SU-DHL-6 (cell line): ENCODE results near the gene NDUFB10.
"Not testable (repeated sequence)": the region's sequence is repeated elsewhere in the genome, so short reads cannot be mapped to it uniquely, and the experiment has no call there.

Experiments
- H2AFZ ChIP-seq: fragments of 200-600 bp; sonication (generic); 2 replicates; pipeline ENCODE4 v1.6.1; 2014; ENCODE audit warnings: low read depth, mild to moderate bottlenecking, moderate library complexity, mixed read lengths, antibody characterized with exemption, low read length; ENCODE audit not compliant: severe bottlenecking
- H3F3A ChIP-seq: fragments of 200-600 bp; shearing (Covaris generic); 2 replicates; pipeline ENCODE4 v1.6.0; 2016; ENCODE audit warnings: antibody characterized with exemption, mild to moderate bottlenecking; ENCODE audit not compliant: insufficient read depth
- H3K27ac ChIP-seq: fragments of 200-600 bp; sonication (generic); 2 replicates; pipeline ENCODE4 v1.5.1; 2016; ENCODE audit warnings: low read depth, mild to moderate bottlenecking, low read length, moderate library complexity, mixed read lengths
- H3K27me3 ChIP-seq: fragments of 200-600 bp; sonication (generic), shearing (Covaris generic); 2 replicates; pipeline ENCODE4 v1.6.0; 2014; ENCODE audit warnings: mild to moderate bottlenecking, low read length
- H3K36me3 ChIP-seq: fragments of 200-600 bp; sonication (generic); 2 replicates; pipeline ENCODE4 v1.6.1; 2014; ENCODE audit warnings: mild to moderate bottlenecking, low read length, mixed read lengths
- H3K4me2 ChIP-seq: fragments of 300-600, 200-600 bp; shearing (Covaris generic), sonication (generic); 2 replicates; pipeline ENCODE4 v1.6.0; 2014; ENCODE audit warnings: low read length, low read depth, mild to moderate bottlenecking; ENCODE audit not compliant: poor library complexity, severe bottlenecking
- H3K4me3 ChIP-seq: fragments of 200-600 bp; sonication (generic); 2 replicates; pipeline ENCODE4 v1.5.1; 2014; ENCODE audit warnings: antibody characterized with exemption, low read length, mild to moderate bottlenecking, mixed read lengths; ENCODE audit not compliant: insufficient read depth, poor library complexity, severe bottlenecking
- H3K79me2 ChIP-seq: fragments of 200-600 bp; sonication (generic); 2 replicates; pipeline ENCODE4 v1.6.1; 2014; ENCODE audit warnings: mild to moderate bottlenecking, low read length, moderate library complexity; ENCODE audit not compliant: insufficient read depth
- H3K9ac ChIP-seq: fragments of 200-600 bp; sonication (generic); 2 replicates; pipeline ENCODE4 v1.7.0; 2014; ENCODE audit warnings: mild to moderate bottlenecking, low read length
- H3K9me2 ChIP-seq: fragments of 200-600 bp; sonication (generic); replicated peaks from 2 replicates; pipeline ENCODE4 v1.6.1; 2014; ENCODE audit warnings: low read length; ENCODE audit not compliant: insufficient read depth
- H3K9me3 ChIP-seq: fragments of 200-600 bp; sonication (generic); 2 replicates; pipeline ENCODE4 v1.6.1; 2014; ENCODE audit warnings: low read length, mixed read lengths; ENCODE audit not compliant: insufficient read depth
- H4K20me1 ChIP-seq: fragments of 200-600 bp; sonication (generic); 2 replicates; pipeline ENCODE4 v1.6.1; 2014; ENCODE audit warnings: low read depth, mild to moderate bottlenecking, antibody characterized with exemption, low read length, moderate library complexity, mixed read lengths
- EZH2phosphoT487 ChIP-seq: fragments of 200-600 bp; sonication (generic), shearing (Covaris generic); conservative IDR thresholded peaks from 2 replicates; pipeline ENCODE4 v1.6.1; 2018; ENCODE audit warnings: mild to moderate bottlenecking, antibody characterized with exemption, low read length, moderate library complexity, mixed read lengths
- TF ChIP-seq, protein P1 (sequence below): fragments of 200-600 bp; sonication (generic); IDR thresholded peaks from one replicate; pipeline ENCODE4 v1.5.1; 2017; ENCODE audit warnings: antibody characterized with exemption, mild to moderate bottlenecking, low read length, moderate library complexity; ENCODE audit not compliant: insufficient read depth, poor library complexity, severe bottlenecking

NDUFB10 gene

GRCh38 chr16:1938316-1938715, 21.0 kb upstream of the NDUFB10 start:
- TF ChIP-seq, protein P1, sequence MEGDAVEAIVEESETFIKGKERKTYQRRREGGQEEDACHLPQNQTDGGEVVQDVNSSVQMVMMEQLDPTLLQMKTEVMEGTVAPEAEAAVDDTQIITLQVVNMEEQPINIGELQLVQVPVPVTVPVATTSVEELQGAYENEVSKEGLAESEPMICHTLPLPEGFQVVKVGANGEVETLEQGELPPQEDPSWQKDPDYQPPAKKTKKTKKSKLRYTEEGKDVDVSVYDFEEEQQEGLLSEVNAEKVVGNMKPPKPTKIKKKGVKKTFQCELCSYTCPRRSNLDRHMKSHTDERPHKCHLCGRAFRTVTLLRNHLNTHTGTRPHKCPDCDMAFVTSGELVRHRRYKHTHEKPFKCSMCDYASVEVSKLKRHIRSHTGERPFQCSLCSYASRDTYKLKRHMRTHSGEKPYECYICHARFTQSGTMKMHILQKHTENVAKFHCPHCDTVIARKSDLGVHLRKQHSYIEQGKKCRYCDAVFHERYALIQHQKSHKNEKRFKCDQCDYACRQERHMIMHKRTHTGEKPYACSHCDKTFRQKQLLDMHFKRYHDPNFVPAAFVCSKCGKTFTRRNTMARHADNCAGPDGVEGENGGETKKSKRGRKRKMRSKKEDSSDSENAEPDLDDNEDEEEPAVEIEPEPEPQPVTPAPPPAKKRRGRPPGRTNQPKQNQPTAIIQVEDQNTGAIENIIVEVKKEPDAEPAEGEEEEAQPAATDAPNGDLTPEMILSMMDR, result no peak
- no peak for TF ChIP-seq EZH2phosphoT487
- no peak overlapping the region for H3K4me3 ChIP-seq
- H3K27ac ChIP-seq, result no peak overlapping the region
- no peaks in the 10 kb centered on the region for H3K27me3 ChIP-seq
- no peaks in the 10 kb centered on the region for H3K9me3 ChIP-seq
- no peaks in the 10 kb centered on the region for H3F3A ChIP-seq
- H3K9ac ChIP-seq, result no peak overlapping the region
- no peak overlapping the region for H3K4me2 ChIP-seq
- no peaks in the 10 kb centered on the region for H4K20me1 ChIP-seq
- no peaks in the 10 kb centered on the region for H3K9me2 ChIP-seq
- H2AFZ ChIP-seq, result no peak overlapping the region
- no peaks in the 10 kb centered on the region for H3K79me2 ChIP-seq
- no peaks in the 10 kb centered on the region for H3K36me3 ChIP-seq

GRCh38 chr16:1938910-1939309, 20.4 kb upstream of the NDUFB10 start:
- H3K4me2 ChIP-seq, result no peak overlapping the region

DNA sequence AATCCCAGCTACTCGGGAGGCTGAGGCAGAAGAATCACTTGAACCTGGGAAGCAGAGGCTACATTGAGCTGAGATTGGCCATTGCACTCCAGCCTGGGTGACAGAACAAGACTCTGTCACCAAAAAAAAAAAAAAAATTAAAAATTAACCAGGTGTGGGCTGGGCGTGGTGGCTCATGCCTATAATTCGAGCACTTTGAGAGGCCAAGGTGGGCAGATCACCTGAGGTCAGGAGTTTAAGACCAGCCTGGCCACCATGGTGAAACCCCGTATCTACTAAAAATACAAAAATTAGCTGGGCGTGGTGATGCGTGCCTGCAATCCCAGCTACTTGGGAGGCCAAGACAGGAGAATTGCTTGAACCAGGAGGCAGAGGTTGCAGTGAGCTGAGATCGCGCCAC, 19.5 kb upstream of the NDUFB10 start:
- not testable (repeated sequence) for H3K4me2 ChIP-seq, H4K20me1 ChIP-seq, H3K27ac ChIP-seq

More at GRCh38 chr16:1938910-1939309, 20.4 kb upstream of the NDUFB10 start:
- no peaks in the 10 kb centered on the region for H4K20me1 ChIP-seq
- no peak overlapping the region for H2AFZ ChIP-seq
- no peak for TF ChIP-seq EZH2phosphoT487
- TF ChIP-seq, protein P1, result no peak
- H3F3A ChIP-seq, result no peaks in the 10 kb centered on the region
- no peaks in the 10 kb centered on the region for H3K9me2 ChIP-seq
- no peak overlapping the region for H3K9ac ChIP-seq
- no peak overlapping the region for H3K27ac ChIP-seq
- no peaks in the 10 kb centered on the region for H3K79me2 ChIP-seq
- no peaks in the 10 kb centered on the region for H3K9me3 ChIP-seq
- H3K36me3 ChIP-seq, result no peaks in the 10 kb centered on the region
- no peaks in the 10 kb centered on the region for H3K27me3 ChIP-seq
- H3K4me3 ChIP-seq, result no peak overlapping the region

GRCh38 chr16:1940273-1941161, 18.8 kb upstream of the NDUFB10 start:
- Histone ChIP-seq H3K4me3 (no peak overlapping the region), H3K9ac (no peak overlapping the region)

More for the DNA sequence above, 19.5 kb upstream of the NDUFB10 start:
- H3K27me3 ChIP-seq, H3K4me3 ChIP-seq, H3K9me3 ChIP-seq, H3K9me2 ChIP-seq, H3K36me3 ChIP-seq, H3K79me2 ChIP-seq, H2AFZ ChIP-seq, H3F3A ChIP-seq, H3K9ac ChIP-seq: not testable (repeated sequence)

More at GRCh38 chr16:1940273-1941161, 18.8 kb upstream of the NDUFB10 start:
- no peaks in the 10 kb centered on the region for H3F3A ChIP-seq
- TF ChIP-seq EZH2phosphoT487, result no peak
- TF ChIP-seq, protein P1, result no peak
- H3K4me2 ChIP-seq, result no peak overlapping the region
- H3K79me2 ChIP-seq, result no peaks in the 10 kb centered on the region
- no peaks in the 10 kb centered on the region for H4K20me1 ChIP-seq
- no peaks in the 10 kb centered on the region for H3K9me2 ChIP-seq
- H3K9me3 ChIP-seq, result no peaks in the 10 kb centered on the region
- H3K36me3 ChIP-seq, result no peaks in the 10 kb centered on the region
- H2AFZ ChIP-seq, result no peak overlapping the region
- H3K27me3 ChIP-seq, result no peaks in the 10 kb centered on the region
- no peak overlapping the region for H3K27ac ChIP-seq
